ENCODE data around the gene ASXL1.

Gene ASXL1

GRCh38 chr20:32482442-32483261, 124.5 kb downstream of the ASXL1 start:
- no peak for DNase-seq

DNA sequence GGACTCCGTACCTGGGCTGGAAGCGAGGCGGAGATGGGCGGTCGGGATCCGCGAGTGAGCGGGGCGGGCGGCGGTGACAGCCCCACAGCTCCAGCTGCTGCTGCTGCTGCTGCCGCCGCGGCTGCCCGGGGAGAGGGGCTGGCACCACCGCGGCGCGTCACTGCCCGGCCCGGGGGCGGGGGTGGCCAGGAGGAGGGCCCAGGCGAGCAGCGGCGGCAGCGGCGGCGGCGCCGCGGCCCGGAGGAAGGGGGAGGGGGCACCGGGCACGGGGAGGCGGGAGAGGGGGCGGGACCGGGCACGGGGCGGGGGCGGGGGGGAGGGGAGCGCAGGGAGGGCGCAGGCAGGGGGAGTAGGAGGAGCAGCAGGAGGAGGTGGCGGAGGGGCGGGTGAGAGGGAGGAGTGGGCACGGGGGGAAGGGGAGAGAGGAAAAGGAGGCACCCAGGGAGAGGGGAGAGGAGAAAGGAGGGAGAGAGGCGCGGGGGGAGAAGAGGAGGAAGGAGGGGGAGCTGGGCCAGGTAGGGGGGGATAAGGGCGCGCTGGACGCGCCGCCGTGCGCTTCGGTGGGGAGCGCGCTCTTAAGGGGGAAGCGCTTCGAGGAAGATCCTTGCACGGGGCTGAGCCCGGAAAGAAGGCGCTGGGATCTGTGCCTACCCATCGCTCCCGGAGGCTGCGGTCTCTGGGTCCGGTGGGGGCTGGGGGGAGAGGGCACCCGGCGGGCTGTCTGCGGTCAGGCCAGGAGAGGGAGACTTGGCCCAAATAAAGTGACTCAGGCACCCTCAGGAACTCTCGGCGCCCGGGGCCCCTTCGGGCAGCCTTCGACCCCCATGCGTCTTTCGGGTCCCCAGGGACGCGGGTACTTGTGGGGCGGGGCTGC, 125.5 kb downstream of the ASXL1 start:
- peak; percentile 38 for DNase-seq

GRCh38 chr20:32484225-32484957, 126.3 kb downstream of the ASXL1 start:
- no peak for DNase-seq

DNA sequence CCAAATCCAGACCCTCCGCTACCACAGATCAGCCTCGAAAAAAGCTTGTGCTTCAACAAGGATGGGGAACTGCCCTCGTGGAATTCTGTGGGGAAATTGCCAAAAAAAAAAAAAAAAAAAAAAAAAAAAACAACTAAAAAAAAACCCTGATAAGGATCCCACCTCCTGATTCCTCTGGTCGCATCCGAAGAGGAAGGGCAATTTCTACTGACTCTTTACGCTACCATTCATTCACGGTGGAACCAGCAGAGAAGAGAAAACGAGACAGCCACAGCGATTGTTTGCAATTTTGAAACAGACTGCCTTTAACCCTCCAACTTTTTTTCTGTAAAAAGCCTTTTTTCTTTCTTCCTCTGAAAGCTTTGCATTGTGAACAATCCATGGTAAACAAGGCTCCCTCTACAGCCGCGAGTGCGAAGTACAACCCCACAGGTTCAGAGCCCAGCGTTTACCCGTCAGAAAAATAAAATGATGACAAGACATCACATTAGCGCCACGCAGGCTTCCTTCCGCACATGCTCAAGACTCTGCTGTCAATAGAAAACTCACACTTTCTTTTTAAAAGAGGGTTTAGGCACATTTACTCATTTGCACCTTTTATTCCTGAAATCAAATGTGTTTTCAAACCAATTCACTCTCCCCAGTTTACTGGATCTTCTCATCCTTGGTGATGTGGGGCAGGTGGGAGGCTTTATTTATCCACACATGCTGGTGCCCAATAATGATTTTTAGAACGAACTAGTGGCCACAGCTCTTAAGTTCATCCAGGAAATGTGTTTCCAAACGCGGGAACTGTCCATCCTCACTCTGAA, 127.0 kb downstream of the ASXL1 start:
- DNase-seq = no peak

DNA sequence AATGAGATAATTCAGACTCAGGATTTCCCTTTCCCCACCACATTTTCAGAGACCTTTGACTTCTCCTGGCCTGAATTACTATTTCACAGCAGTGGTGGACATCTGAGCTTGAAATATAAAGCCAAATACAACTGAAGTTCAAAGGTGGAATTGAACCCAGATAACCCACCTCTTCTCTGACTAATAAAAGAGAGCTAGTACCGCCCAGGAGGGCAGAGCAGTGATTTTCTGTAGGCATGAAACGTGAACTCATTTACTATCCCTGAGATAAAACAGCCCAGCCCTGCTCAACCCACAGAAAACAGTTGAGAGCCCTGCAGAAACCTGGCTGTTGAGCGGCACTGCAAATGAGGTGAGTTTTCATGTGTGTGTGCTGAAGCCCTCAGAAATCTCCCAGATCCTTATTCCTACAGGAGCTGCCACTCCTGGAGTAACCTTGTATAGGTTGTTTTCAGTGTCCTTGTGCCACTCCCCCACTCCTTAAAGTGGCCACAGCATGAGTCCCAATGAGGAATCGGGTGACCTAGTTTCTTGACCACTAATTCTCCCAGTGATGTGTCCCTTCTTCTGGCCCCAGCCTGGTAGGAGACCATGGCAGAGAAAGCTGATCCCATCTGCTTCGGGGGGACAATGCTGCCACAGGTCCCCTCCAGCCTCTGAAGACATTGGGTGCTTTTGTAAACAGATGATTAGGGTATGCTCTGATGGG, 127.8 kb downstream of the ASXL1 start:
- no peak for DNase-seq

- no peak for DNase-seq
Measured at GRCh38 chr20:32487381-32487780, 129.2 kb downstream of the ASXL1 start.

DNA sequence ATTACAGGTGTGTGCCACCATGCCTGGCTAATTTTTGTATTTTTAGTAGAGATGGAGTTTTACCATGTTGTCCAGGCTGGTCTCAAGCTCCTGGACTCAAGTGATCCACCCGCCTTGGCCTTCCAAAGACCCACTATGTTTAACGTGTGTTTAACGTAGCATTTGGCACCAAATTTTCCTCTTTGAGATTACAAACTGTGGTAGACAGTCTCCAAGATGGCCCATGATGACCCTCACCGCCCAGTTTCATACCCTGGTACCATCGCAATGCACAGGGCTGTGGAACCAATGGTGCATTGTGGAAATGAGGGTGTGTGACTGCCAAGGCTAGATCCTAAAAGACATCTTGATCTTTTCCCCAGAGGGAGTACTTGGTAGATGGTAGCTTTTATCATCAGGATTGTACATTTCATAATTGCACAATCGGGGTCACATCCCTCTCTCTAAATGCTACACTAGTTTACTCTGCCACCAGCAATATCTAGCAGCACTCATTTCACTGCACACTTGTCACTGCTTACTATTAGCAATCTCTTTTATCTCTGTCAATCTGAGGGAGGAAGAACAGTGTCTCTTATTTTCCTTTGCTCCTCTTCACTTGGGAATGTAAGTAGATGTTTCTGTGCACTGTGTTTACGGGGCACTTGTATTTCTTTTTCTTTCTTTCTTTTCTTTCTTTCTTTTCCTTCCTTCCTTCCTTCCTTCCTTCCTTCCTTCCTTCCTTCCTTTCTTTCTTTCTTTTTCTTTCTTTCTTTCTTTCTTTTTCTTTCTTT, 130.1 kb downstream of the ASXL1 start:
- DNase-seq = no peak
